ENCODE measurements around the gene LHFPL2. TPM values are rescaled to one million over a fixed set of nuclear protein-coding genes. Genes with fewer than 3 reads are reported as not detected.

LHFPL2 gene
- total RNA-seq, 2 experiments from 2014 or later = 0.19 to 0.25 TPM

- no peak overlapping the region for H3K27ac Mint-ChIP-seq
- Histone ChIP-seq H3K27ac (ENCODE audit: low read depth in 1 of 2, low read length in 2 of 2) (no peak overlapping the region), H3K9me3 (ENCODE audit: control insufficient read depth in 1 of 2, insufficient read depth in 1 of 2, low read length in 2 of 2) (no peaks in the 10 kb centered on the region), H3K36me3 (ENCODE audit: insufficient read depth, low read length) (no peaks in the 10 kb centered on the region), H3K4me3 (ENCODE audit: low read length) (no peak overlapping the region), H3K4me1 (ENCODE audit: insufficient read depth, low read length) (no peaks in the 10 kb centered on the region), H3K27me3 (ENCODE audit: control insufficient read depth in 1 of 2, insufficient read depth in 2 of 2, low read length in 2 of 2) (no peaks in the 10 kb centered on the region)
- CTCF ChIA-PET = no interaction called here
- intact Hi-C loops (cut with DNase I, micrococcal nuclease) = no loop called here
- H3K4me3 Mint-ChIP-seq = no peak overlapping the region
- no peaks in the 10 kb centered on the region for H3K36me3 Mint-ChIP-seq (ENCODE audit: low read depth)
- POLR2A ChIA-PET = no interaction called here
- peaks cover 4% of the 10 kb centered on the region for H3K9me3 Mint-ChIP-seq
- H3K27me3 Mint-ChIP-seq = peaks cover 5% of the 10 kb centered on the region
- ATAC-seq (ENCODE audit: poor library complexity) (no peak), DNase-seq (no peak)
- no peaks in the 10 kb centered on the region for H3K4me1 Mint-ChIP-seq (ENCODE audit: low read depth)
- TF ChIP-seq CTCF (IDR thresholded peaks at IDR 0.05) = no peak
Observed at GRCh38 chr5:78618303-78618702, 30.3 kb downstream of the LHFPL2 start.

- DNase-seq (no peak), ATAC-seq (ENCODE audit: poor library complexity) (no peak)
- Mint-ChIP-seq H3K9me3 (no peaks in the 10 kb centered on the region), H3K4me1 (ENCODE audit: low read depth) (no peaks in the 10 kb centered on the region), H3K36me3 (ENCODE audit: low read depth) (no peaks in the 10 kb centered on the region), H3K27me3 (no peaks in the 10 kb centered on the region), H3K4me3 (no peak overlapping the region), H3K27ac (no peak overlapping the region)
- Histone ChIP-seq H3K9me3 (ENCODE audit: control insufficient read depth in 1 of 2, insufficient read depth in 1 of 2, low read length in 2 of 2) (no peaks in the 10 kb centered on the region), H3K27me3 (ENCODE audit: control insufficient read depth in 1 of 2, insufficient read depth in 2 of 2, low read length in 2 of 2) (no peaks in the 10 kb centered on the region), H3K27ac (ENCODE audit: low read depth in 1 of 2, low read length in 2 of 2) (no peak overlapping the region), H3K4me1 (ENCODE audit: insufficient read depth, low read length) (no peaks in the 10 kb centered on the region), H3K4me3 (ENCODE audit: low read length) (no peak overlapping the region), H3K36me3 (ENCODE audit: insufficient read depth, low read length) (no peaks in the 10 kb centered on the region)
- ChIA-PET CTCF (interaction anchor here (0.6 kb wide), 1 partner anchor 763 kb away, joined by 4 read pairs; no protein-coding TSS in a partner anchor), POLR2A (no interaction called here)
- TF ChIP-seq CTCF (IDR thresholded peaks at IDR 0.05) = no peak
- intact Hi-C loops (cut with DNase I, micrococcal nuclease) = no loop called here
Observed at GRCh38 chr5:78615697-78616096, 32.9 kb downstream of the LHFPL2 start.

- ChIA-PET POLR2A (no interaction called here), CTCF (no interaction called here)
- DNase-seq = no peak
- H3K4me3 Mint-ChIP-seq = no peak overlapping the region
- Histone ChIP-seq H3K27me3 (ENCODE audit: control insufficient read depth in 1 of 2, insufficient read depth in 2 of 2, low read length in 2 of 2) (no peaks in the 10 kb centered on the region), H3K36me3 (ENCODE audit: insufficient read depth, low read length) (no peaks in the 10 kb centered on the region), H3K27ac (ENCODE audit: low read depth in 1 of 2, low read length in 2 of 2) (no peak overlapping the region), H3K4me1 (ENCODE audit: insufficient read depth, low read length) (no peaks in the 10 kb centered on the region), H3K4me3 (ENCODE audit: low read length) (no peak overlapping the region), H3K9me3 (ENCODE audit: control insufficient read depth in 1 of 2, insufficient read depth in 1 of 2, low read length in 2 of 2) (no peaks in the 10 kb centered on the region)
- no peaks in the 10 kb centered on the region for H3K36me3 Mint-ChIP-seq (ENCODE audit: low read depth)
- TF ChIP-seq CTCF (IDR thresholded peaks at IDR 0.05) = no peak
- no peaks in the 10 kb centered on the region for H3K4me1 Mint-ChIP-seq (ENCODE audit: low read depth)
- no peaks in the 10 kb centered on the region for H3K9me3 Mint-ChIP-seq
- ATAC-seq (ENCODE audit: poor library complexity) = no peak
- intact Hi-C loops (cut with DNase I, micrococcal nuclease) = no loop called here
- no peak overlapping the region for H3K27ac Mint-ChIP-seq
- H3K27me3 Mint-ChIP-seq = no peaks in the 10 kb centered on the region
Observed at GRCh38 chr5:78614816-78615215, 33.8 kb downstream of the LHFPL2 start.
